ENCODE measurements around the gene KIAA0319L. TPM values are rescaled to one million over a fixed set of nuclear protein-coding genes. Genes with fewer than 3 reads are reported as not detected.

KIAA0319L gene
- total RNA-seq, 1 experiment from 2014 or later, result 72.6 TPM

GRCh38 chr1:35535243-35535642 lies 22.0 kb downstream of the KIAA0319L start:
- TF ChIP-seq CTCF (IDR thresholded peaks at IDR 0.05; ENCODE audit: unreplicated experiment), result no peak
- Mint-ChIP-seq H3K27ac (ENCODE audit: unreplicated experiment) (no peak overlapping the region), H3K9me3 (ENCODE audit: low read depth, unreplicated experiment) (peaks cover 4% of the 10 kb centered on the region), H3K4me3 (ENCODE audit: low read depth, unreplicated experiment) (no peak overlapping the region), H3K36me3 (ENCODE audit: insufficient read depth, unreplicated experiment) (peaks cover 13% of the 10 kb centered on the region), H3K4me1 (ENCODE audit: low read depth, unreplicated experiment) (no peaks in the 10 kb centered on the region), H3K27me3 (ENCODE audit: unreplicated experiment) (no peaks in the 10 kb centered on the region)
- no TSS peak for BruUV-seq (replicated peaks)
- CTCF ChIA-PET, result no interaction called here
- intact Hi-C loops (cut with micrococcal nuclease; ENCODE audit: unreplicated experiment), result no loop called here
- DNase-seq, result no peak

- CTCF ChIA-PET, result no interaction called here
- intact Hi-C loops (cut with micrococcal nuclease; ENCODE audit: unreplicated experiment), result no loop called here
- TF ChIP-seq CTCF (IDR thresholded peaks at IDR 0.05; ENCODE audit: unreplicated experiment), result no peak
- Mint-ChIP-seq H3K4me1 (ENCODE audit: low read depth, unreplicated experiment) (no peaks in the 10 kb centered on the region), H3K27ac (ENCODE audit: unreplicated experiment) (no peak overlapping the region), H3K4me3 (ENCODE audit: low read depth, unreplicated experiment) (no peak overlapping the region), H3K9me3 (ENCODE audit: low read depth, unreplicated experiment) (peaks cover 13% of the 10 kb centered on the region), H3K27me3 (ENCODE audit: unreplicated experiment) (no peaks in the 10 kb centered on the region), H3K36me3 (ENCODE audit: insufficient read depth, unreplicated experiment) (peaks cover 16% of the 10 kb centered on the region)
- no peak for DNase-seq
- BruUV-seq (replicated peaks), result no TSS peak
These were observed 23.6 kb downstream of the KIAA0319L start for GRCh38 chr1:35533586-35533985.

- BruUV-seq (replicated peaks), result no TSS peak
- Mint-ChIP-seq H3K4me1 (ENCODE audit: low read depth, unreplicated experiment) (no peaks in the 10 kb centered on the region), H3K9me3 (ENCODE audit: low read depth, unreplicated experiment) (peaks cover 15% of the 10 kb centered on the region), H3K36me3 (ENCODE audit: insufficient read depth, unreplicated experiment) (peaks cover 16% of the 10 kb centered on the region), H3K27me3 (ENCODE audit: unreplicated experiment) (no peaks in the 10 kb centered on the region), H3K4me3 (ENCODE audit: low read depth, unreplicated experiment) (no peak overlapping the region), H3K27ac (ENCODE audit: unreplicated experiment) (no peak overlapping the region)
- DNase-seq, result no peak
- intact Hi-C loops (cut with micrococcal nuclease; ENCODE audit: unreplicated experiment), result no loop called here
- no peak for TF ChIP-seq CTCF (IDR thresholded peaks at IDR 0.05; ENCODE audit: unreplicated experiment)
- CTCF ChIA-PET, result no interaction called here
These were observed 24.5 kb downstream of the KIAA0319L start for GRCh38 chr1:35532497-35533223.

- intact Hi-C loops (cut with micrococcal nuclease; ENCODE audit: unreplicated experiment), result no loop called here
- CTCF ChIA-PET, result no interaction called here
These were observed 25.8 kb downstream of the KIAA0319L start for GRCh38 chr1:35531368-35531767.

More at GRCh38 chr1:35531368-35531767, 25.8 kb downstream of the KIAA0319L start:
- peaks cover 17% of the 10 kb centered on the region for H3K9me3 Mint-ChIP-seq (ENCODE audit: low read depth, unreplicated experiment)
- H3K4me3 Mint-ChIP-seq (ENCODE audit: low read depth, unreplicated experiment), result no peak overlapping the region
- H3K36me3 Mint-ChIP-seq (ENCODE audit: insufficient read depth, unreplicated experiment), result peaks cover 20% of the 10 kb centered on the region
- H3K4me1 Mint-ChIP-seq (ENCODE audit: low read depth, unreplicated experiment), result no peaks in the 10 kb centered on the region
- DNase-seq, result no peak
- no TSS peak for BruUV-seq (replicated peaks)
- TF ChIP-seq CTCF (IDR thresholded peaks at IDR 0.05; ENCODE audit: unreplicated experiment), result no peak
- H3K27me3 Mint-ChIP-seq (ENCODE audit: unreplicated experiment), result no peaks in the 10 kb centered on the region
- no peak overlapping the region for H3K27ac Mint-ChIP-seq (ENCODE audit: unreplicated experiment)

Measured in Calu3 (cell line).